ENCODE results near the gene TLX1. TPM values are rescaled to one million over a fixed set of nuclear protein-coding genes. Genes with fewer than 3 reads are reported as not detected.
A peak's percentile ranks its signal among the peaks of the same experiment; 100 is the strongest.

The TLX1 gene
- total and polyA plus RNA-seq, 9 of the 15 experiments (the other 6 are each of a cell fraction or from before 2014, with no cell fraction given) = 0.03 to 3.3 (median 0.19) TPM; not detected in 1

- TF ChIP-seq CREBBP (IDR thresholded peaks at IDR 0.05; ENCODE audit: low read depth, low read length) = no peak
- TF ChIP-seq HMGN3 (IDR thresholded peaks at IDR 0.05; ENCODE audit: borderline replicate concordance, extremely low read depth, insufficient read length, low read depth, low read length) = no peak
- no peak for TF ChIP-seq ZC3H8 (IDR thresholded peaks at IDR 0.05)
- TF ChIP-seq GATA2 (CRISPR knock-in tag; IDR thresholded peaks at IDR 0.05) = no peak
- TF ChIP-seq SLC30A9 (CRISPR knock-in tag; IDR thresholded peaks at IDR 0.05) = no peak
- TF ChIP-seq VEZF1 (CRISPR knock-in tag; IDR thresholded peaks at IDR 0.05) = no peak
- TF ChIP-seq HES1 (IDR thresholded peaks at IDR 0.05; ENCODE audit: low read depth) = no peak
- TF ChIP-seq NR2C2 (CRISPR knock-in tag; IDR thresholded peaks at IDR 0.05) = no peak
- TF ChIP-seq NR2C2 (tag; IDR thresholded peaks at IDR 0.05) = peak; percentile 32; the same call in 1 of the 2 replicates
- no peak for TF ChIP-seq ETV6 (IDR thresholded peaks at IDR 0.05; ENCODE audit: borderline replicate concordance in 1 of 2, low read depth in 2 of 2, low read length in 1 of 2)
- TF ChIP-seq ETV6 (CRISPR knock-in tag; IDR thresholded peaks at IDR 0.05; ENCODE audit: borderline replicate concordance) = no peak
- peak; percentile 53; the same call in 1 of the 2 replicates for TF ChIP-seq TEAD4 (IDR thresholded peaks at IDR 0.05; ENCODE audit: low read length)
- TF ChIP-seq TEAD4 (CRISPR knock-in tag; IDR thresholded peaks at IDR 0.05; ENCODE audit: borderline replicate concordance) = no peak
- no peak for TF ChIP-seq CHCHD3 (CRISPR knock-in tag; IDR thresholded peaks at IDR 0.05)
- TF ChIP-seq CXXC5 (CRISPR knock-in tag; IDR thresholded peaks at IDR 0.05) = no peak
These were observed 26.8 kb downstream of the TLX1 start (continued) for GRCh38 chr10:101157756-101158458.
